Measurements from ENCODE around the gene SULT1C2.
A peak's percentile ranks its signal among the peaks of the same experiment; 100 is the strongest.

The SULT1C2 gene

DNA sequence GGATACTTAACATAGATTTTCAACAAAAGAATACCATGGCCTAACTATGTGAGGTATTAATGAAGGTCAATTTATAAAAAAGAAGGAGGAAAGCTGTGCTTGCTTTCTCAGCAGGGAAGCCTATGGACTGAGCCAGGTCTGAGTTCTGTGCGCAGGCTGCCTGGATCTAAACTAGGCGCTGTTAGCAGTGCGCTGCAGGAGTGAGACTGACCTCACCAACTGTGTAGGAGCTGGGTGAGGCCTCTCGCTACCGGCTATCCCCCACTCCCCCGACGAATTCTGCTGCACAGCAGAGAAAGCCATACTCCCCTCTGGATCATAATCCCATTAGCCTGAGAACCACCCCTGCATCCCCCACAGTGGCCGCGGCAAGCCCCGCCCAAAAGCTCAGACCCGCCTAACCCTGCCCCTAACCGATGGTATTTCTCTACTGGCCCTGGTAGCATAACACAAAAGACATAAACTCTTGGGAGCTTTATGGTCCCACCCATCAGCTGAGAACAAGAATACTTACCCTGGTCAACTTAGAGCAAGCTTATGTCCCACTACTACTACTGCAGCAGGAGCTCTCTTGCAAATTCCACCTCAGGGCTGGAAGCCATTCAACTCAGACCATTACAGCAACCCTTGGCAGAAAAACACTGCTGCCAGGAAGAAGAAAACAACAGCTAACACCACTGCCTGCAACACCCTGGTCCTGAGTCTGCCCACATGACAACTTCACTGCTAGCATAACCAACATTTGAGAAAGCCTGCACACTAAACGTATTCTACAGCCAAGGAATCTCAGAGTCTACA, 28.0 kb downstream of the SULT1C2 start:
- DNase-seq (ENCODE audit: low spot score in 2 of 2) (no peak), ATAC-seq (no peak)
- H3K9me3 Mint-ChIP-seq, result no peaks in the 10 kb centered on the region
- H3K27ac Mint-ChIP-seq, result no peak overlapping the region
- H3K4me3 Mint-ChIP-seq, result no peak overlapping the region
- H3K4me1 Mint-ChIP-seq, result no peaks in the 10 kb centered on the region
- no peaks in the 10 kb centered on the region for H3K36me3 Mint-ChIP-seq

DNA sequence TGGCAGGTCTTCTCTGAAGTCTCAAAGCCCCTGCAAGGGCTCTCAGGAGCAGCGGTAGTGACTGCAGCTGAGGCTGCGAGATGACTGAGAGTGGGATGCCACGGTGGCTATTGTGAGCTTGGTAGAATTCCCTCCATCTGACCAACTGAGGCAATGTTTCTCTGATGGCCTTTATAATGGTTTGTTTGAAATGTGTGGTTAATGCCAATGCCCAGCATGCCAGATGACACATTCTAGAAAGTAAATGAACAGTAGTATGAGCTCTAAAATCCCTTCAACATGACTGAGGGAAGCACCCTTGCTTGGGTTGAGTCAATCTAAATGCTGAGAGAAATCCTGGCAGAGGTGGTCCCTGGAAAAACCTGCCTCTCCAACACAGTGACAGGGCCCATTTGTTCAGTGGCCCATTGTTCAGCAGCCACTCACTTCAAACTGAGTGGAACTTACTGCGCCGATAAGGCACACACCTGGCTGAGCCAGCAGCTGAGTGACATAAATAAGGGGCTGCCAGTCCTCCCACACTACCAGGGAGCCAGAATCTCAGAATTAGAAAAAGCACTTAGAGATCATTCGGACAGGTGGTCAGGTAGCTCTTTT, 31.7 kb downstream of the SULT1C2 start:
- H3K9me3 Mint-ChIP-seq, result no peaks in the 10 kb centered on the region
- no peak overlapping the region for H3K27ac Mint-ChIP-seq
- H3K4me1 Mint-ChIP-seq, result no peaks in the 10 kb centered on the region
- no peak overlapping the region for H3K4me3 Mint-ChIP-seq
- DNase-seq (ENCODE audit: low spot score in 2 of 2), result no peak
- H3K36me3 Mint-ChIP-seq, result no peaks in the 10 kb centered on the region
- ATAC-seq, result no peak

DNA sequence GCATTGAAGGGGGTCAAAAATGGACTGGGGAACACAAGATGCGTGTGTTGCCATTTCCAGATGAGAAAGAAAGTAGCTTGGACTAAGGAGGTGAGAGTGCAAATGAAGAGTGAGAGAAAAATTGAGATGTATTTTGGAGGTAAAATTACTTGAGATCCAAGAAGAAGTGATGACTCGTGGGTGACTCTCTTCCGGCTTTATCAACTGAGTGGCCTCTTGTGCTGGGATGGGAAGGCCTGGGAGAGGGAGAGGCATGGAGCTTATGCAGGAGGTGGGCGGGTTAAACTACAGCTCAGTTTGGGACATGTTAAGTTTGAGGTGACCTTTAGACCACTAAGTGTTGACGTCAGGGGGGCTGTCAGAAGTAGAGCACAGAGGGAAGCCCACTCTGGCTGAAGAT, 34.9 kb downstream of the SULT1C2 start:
- Mint-ChIP-seq H3K36me3 (no peaks in the 10 kb centered on the region), H3K9me3 (no peaks in the 10 kb centered on the region), H3K4me1 (no peaks in the 10 kb centered on the region), H3K27ac (no peak overlapping the region), H3K4me3 (no peak overlapping the region)
- DNase-seq (ENCODE audit: low spot score in 2 of 2), result no peak
- ATAC-seq, result peak; percentile 17

DNA sequence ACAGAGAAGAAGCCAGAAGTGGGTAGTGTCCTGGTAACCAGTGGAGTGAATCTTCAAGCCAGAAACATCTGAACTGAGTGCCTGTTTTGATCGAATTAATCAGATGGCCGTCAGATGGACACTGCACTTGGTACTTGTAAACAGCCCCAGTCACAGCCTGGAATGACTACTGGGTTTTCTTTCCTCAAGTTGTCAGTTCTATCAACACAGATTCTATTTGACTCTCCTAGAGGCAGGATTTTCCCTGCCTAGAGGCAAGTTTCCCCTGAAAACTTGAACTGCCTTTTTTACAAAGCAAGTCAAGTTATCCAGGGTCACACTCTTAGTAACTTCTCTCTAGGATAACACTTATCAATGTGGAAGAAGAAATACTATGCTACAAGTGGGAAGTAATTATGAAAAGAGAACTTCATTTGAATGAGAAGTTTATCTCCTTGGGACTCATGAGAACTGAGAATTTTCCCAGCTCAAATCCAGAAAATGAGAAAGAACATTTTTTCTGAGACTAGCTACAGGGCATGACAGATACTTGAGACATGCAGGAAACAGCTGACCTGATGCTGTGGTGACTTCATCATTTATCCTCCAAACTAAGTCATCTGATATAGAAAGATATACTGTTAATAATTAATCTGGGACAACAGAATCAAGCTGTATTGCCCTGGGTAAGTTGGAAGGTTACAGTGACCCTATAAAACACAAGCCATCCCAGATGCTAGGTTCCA, 36.0 kb downstream of the SULT1C2 start:
- no peaks in the 10 kb centered on the region for H3K4me1 Mint-ChIP-seq
- ATAC-seq, result no peak
- no peaks in the 10 kb centered on the region for H3K36me3 Mint-ChIP-seq
- no peak overlapping the region for H3K4me3 Mint-ChIP-seq
- no peak overlapping the region for H3K27ac Mint-ChIP-seq
- H3K9me3 Mint-ChIP-seq, result no peaks in the 10 kb centered on the region
- no peak for DNase-seq (ENCODE audit: low spot score in 2 of 2)

DNA sequence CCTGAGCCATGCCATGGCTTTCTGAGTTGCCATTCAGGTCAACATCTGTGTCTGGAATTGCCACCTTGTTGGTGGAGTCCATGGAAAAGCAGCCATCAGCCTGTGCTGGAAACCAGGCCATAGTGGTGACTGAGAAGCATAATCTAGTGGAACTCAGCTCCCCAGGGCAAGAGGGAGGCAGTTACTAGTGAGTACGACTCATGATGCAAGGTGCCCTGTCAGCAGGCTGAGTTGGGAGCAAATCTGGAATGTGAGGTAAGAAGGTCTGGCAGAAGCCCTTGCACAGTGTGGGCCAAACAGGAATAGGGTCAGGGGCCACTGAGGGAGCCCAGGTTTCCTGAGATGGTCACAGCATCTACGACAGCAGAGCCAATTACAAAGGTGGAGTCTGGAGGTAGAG, 37.1 kb downstream of the SULT1C2 start:
- Mint-ChIP-seq H3K4me3 (no peak overlapping the region), H3K36me3 (no peaks in the 10 kb centered on the region), H3K9me3 (no peaks in the 10 kb centered on the region), H3K4me1 (no peaks in the 10 kb centered on the region), H3K27ac (no peak overlapping the region)
- peak; percentile 25 for ATAC-seq
- DNase-seq (ENCODE audit: low spot score in 2 of 2), result no peak

DNA sequence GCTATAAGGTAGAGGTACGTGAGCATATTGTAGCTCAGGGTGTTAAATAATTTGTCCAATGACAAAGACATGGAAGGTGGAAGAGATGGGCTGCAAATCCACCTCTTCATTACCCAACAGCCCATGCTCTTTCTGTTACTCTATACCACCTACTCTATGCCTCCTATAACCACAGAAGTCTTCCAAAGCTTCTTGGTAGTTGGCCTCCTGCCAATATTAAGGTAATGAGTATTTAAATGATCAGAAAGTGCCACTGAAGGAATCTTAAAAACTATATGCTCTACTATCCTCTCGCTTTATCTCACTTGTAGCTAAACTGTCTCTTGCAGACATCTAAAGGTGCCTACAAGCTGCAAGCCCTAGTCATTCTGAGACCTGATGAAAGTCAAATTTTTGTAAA, 41.1 kb downstream of the SULT1C2 start:
- Mint-ChIP-seq H3K4me3 (no peak overlapping the region), H3K4me1 (no peaks in the 10 kb centered on the region), H3K36me3 (no peaks in the 10 kb centered on the region), H3K27ac (no peak overlapping the region), H3K9me3 (no peaks in the 10 kb centered on the region)
- DNase-seq (ENCODE audit: low spot score in 2 of 2) (no peak), ATAC-seq (no peak)

DNA sequence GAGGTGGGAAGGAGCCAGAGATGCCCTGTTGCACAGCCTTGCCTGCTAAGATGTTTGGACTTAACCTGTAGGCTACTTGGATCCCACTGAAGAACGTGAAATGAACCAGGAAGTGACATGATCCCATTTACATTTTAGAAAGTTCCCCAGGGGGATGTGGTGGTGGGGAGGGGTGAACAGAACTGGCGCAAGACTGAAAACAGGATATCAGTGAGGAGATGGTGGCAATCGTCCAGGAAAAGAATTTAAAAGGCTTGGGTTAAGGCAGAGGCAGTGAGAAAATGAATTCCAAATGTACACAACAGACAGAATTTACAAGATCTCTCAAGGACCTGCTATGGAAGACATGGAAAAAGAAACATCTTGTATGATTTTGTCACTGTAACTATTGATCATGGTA, 42.3 kb downstream of the SULT1C2 start:
- no peaks in the 10 kb centered on the region for H3K36me3 Mint-ChIP-seq
- no peaks in the 10 kb centered on the region for H3K9me3 Mint-ChIP-seq
- no peak overlapping the region for H3K27ac Mint-ChIP-seq
- ATAC-seq, result no peak
- H3K4me3 Mint-ChIP-seq, result no peak overlapping the region
- no peak for DNase-seq (ENCODE audit: low spot score in 2 of 2)
- H3K4me1 Mint-ChIP-seq, result no peaks in the 10 kb centered on the region

DNA sequence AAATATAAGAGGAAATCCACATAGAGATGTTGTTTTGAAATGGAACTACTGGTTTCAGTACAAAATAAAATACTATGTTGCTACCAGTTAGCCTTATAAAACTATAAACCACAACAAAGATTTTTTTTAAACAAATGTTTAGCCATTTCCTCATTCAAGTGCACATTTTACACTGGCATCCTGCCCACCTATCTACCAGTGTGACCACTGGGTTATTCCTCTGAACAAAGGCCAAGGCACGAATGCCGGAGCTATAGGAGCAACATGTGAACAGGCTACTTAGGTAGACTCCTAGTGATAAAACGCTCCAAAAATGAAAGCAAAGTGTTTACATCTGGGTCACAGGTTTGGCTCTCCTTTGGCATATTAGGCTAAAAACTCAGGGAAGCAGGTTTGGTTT, 57.3 kb downstream of the SULT1C2 start:
- no peaks in the 10 kb centered on the region for H3K9me3 Mint-ChIP-seq
- H3K36me3 Mint-ChIP-seq, result no peaks in the 10 kb centered on the region
- no peak overlapping the region for H3K4me3 Mint-ChIP-seq
- no peaks in the 10 kb centered on the region for H3K4me1 Mint-ChIP-seq
- no peak overlapping the region for H3K27ac Mint-ChIP-seq
- ATAC-seq (no peak), DNase-seq (ENCODE audit: low spot score in 2 of 2) (no peak)

DNA sequence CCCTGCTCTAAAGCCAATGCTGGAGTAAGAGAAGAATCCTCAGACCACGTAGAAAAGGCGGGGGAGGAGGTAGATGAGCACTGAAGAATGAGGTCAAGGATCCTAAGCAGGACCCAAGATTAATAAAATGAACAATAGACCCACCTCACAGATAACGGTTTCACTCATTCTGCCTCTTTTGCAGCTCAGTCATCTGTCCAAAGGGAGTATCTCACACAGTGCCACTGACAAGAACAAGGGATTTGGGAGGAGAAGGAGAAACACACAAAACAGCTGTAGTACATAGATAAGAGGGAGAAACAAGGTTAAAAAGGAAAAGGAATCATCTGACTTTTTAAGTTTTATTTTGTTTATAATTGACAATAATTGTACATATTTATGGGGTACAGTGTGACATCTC, 58.1 kb downstream of the SULT1C2 start:
- Mint-ChIP-seq H3K36me3 (no peaks in the 10 kb centered on the region), H3K4me3 (no peak overlapping the region), H3K4me1 (no peaks in the 10 kb centered on the region), H3K9me3 (no peaks in the 10 kb centered on the region), H3K27ac (no peak overlapping the region)
- ATAC-seq, result no peak
- no peak for DNase-seq (ENCODE audit: low spot score in 2 of 2)

DNA sequence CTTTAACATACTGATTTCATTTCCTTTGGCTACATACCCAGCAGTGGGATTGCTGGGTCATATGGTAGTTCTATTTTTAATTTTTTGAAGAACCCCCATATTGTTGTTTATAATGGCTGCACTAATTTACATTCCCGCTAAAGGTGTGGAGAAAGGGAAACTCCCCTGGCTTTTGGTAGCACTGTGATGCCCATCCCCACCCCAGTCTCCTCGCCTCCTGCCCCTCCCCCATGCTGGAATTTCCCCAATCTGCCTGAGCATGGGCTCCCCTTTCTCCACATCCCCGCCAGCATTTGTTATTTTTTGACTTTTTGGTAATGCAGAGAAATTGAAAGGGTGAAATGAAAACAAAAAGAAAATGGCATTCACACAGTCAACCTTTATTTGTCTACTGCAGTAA, 59.1 kb downstream of the SULT1C2 start:
- ATAC-seq (no peak), DNase-seq (ENCODE audit: low spot score in 2 of 2) (no peak)
- Mint-ChIP-seq H3K27ac (no peak overlapping the region), H3K9me3 (no peaks in the 10 kb centered on the region), H3K36me3 (no peaks in the 10 kb centered on the region), H3K4me3 (no peak overlapping the region), H3K4me1 (no peaks in the 10 kb centered on the region)

DNA sequence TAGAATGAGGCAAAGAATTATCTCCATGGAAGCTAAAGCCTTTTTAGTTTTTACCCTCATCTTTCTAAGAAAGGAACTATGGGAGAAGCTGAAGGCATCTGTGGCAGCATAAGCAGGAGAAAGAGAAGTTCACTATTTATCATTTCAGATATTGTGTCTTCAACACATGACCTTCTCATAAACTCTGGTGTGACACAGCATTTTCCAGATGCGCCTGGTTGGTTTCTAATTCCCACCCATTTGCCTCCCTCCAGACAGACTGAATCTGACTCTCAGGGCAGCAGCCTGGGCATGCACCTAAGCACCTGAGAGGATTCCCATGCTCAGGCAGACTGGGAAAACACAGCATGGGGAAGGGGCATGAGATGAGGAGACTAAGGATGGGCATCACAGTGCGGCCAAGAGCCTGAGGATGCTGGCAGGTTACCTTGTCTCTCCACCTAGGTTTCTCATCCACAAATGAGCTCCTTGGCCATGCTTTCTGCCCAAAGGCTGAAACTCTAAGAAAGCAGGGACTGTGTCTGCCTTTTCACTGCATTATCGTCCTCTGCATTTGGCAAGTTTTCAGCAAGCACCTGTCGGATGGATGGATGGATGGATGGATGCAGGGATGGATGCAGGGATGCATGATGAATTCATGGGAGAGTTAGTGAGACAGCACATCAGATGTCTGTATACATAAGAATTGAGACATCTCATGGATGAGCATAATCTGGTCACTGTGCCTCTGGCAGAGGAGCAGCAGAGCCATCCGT, 60.3 kb downstream of the SULT1C2 start:
- H3K9me3 Mint-ChIP-seq, result no peaks in the 10 kb centered on the region
- no peaks in the 10 kb centered on the region for H3K4me1 Mint-ChIP-seq
- H3K4me3 Mint-ChIP-seq, result no peak overlapping the region
- ATAC-seq (no peak), DNase-seq (ENCODE audit: low spot score in 2 of 2) (no peak)
- no peak overlapping the region for H3K27ac Mint-ChIP-seq
- H3K36me3 Mint-ChIP-seq, result no peaks in the 10 kb centered on the region

DNA sequence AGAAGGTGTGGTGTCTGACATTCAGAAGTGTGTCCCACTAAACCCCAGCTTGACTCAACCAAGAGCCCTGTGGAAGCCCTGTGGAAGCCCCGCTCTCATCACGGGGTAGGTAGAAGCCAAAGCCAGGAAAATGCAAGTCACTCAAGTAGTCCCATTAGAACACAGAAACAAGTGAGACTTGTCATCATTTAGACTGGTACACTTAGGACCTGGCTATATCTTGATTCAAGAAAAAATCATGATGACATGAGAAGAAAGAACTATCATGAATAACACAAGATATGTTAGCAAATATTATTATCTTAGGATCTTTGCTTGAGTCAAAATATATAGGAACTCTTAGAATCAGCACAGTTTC, 60.9 kb downstream of the SULT1C2 start:
- ATAC-seq, result no peak
- no peak overlapping the region for H3K4me3 Mint-ChIP-seq
- H3K4me1 Mint-ChIP-seq, result no peaks in the 10 kb centered on the region
- no peaks in the 10 kb centered on the region for H3K36me3 Mint-ChIP-seq
- H3K9me3 Mint-ChIP-seq, result no peaks in the 10 kb centered on the region
- no peak for DNase-seq (ENCODE audit: low spot score in 2 of 2)
- H3K27ac Mint-ChIP-seq, result no peak overlapping the region

DNA sequence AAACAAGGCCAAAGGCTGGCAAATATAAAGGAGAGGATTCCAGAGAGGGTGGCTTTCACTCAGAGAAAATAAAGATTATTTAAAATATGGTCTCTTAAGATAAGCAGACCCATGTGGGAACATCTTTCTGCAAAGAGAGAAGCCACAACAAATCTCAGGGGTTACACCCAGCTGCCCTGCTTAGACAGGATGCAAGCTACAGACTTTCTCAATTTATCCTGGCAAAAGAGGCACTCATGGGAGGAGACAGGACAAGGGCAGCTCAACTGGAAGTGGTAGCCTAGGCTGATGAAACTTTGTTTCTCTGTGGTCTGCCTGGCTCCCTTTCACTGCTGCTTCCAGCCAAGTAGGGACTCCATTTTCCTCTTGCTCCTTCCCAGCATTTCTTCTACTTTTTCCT, 63.2 kb downstream of the SULT1C2 start:
- no peaks in the 10 kb centered on the region for H3K9me3 Mint-ChIP-seq
- no peak overlapping the region for H3K4me3 Mint-ChIP-seq
- ATAC-seq (no peak), DNase-seq (ENCODE audit: low spot score in 2 of 2) (no peak)
- H3K27ac Mint-ChIP-seq, result no peak overlapping the region
- no peaks in the 10 kb centered on the region for H3K36me3 Mint-ChIP-seq
- H3K4me1 Mint-ChIP-seq, result no peaks in the 10 kb centered on the region

DNA sequence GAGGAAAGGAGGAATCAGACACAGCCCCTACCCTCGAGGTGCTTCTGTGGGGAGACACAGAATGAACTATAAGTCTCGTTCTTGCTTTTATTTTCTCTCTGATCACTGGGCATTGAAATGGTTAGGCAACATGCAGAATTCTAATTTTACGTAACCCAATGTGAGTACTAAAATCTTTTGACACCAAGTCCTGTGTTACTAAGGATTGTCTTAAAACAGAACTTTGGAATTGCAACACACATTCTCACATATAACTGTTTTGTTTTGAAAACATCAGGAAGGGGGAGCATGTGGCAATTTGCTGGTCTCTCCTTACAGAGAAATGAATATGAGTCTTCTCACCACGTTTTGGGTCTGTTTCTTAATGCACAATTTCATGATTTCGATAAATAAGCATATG, 65.4 kb downstream of the SULT1C2 start:
- DNase-seq (ENCODE audit: low spot score in 2 of 2) (no peak), ATAC-seq (no peak)
- Mint-ChIP-seq H3K4me3 (no peak overlapping the region), H3K4me1 (no peaks in the 10 kb centered on the region), H3K27ac (no peak overlapping the region), H3K36me3 (no peaks in the 10 kb centered on the region), H3K9me3 (no peaks in the 10 kb centered on the region)

DNA sequence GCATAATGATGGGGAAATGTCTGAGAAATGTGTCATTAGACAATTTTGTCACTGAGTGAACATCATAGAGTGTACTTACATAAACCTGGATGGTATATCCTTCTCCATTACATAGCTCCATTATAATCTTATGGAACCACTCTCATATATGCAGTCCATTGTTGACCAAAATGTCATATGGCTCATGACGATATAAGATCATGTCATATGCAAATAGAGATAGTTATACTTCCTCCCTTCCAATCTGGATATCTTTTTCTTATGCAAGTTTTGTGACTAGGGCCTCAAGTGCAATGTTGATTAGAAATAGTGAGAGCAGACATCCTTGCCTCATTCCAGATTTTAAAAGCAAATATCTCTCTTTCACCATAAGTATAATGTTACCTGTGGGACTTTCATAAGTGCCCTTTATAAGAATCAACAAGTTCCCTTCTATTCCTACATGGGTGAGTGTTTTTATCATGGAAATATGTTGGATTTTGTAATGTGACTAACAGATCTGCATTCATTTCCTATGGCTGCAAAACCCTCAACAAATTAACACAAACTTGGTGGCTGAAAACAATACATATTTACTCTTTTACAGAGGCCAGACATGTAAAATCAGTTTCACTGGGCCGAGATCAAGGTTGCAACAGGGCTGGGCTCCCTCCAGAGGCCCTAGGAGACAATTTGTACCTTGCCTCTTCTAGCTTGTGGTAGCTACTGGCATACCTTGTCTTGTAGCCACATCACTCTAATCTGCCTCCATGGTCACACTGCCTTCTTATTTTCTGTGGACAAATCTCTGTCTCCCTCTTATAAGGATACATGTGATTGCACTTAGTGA, 67.4 kb downstream of the SULT1C2 start:
- H3K9me3 Mint-ChIP-seq, result no peaks in the 10 kb centered on the region

More for the DNA sequence above, 67.4 kb downstream of the SULT1C2 start:
- H3K36me3 Mint-ChIP-seq, result no peaks in the 10 kb centered on the region
- no peak for ATAC-seq
- DNase-seq (ENCODE audit: low spot score in 2 of 2), result no peak
- H3K27ac Mint-ChIP-seq, result no peak overlapping the region
- H3K4me3 Mint-ChIP-seq, result no peak overlapping the region
- no peaks in the 10 kb centered on the region for H3K4me1 Mint-ChIP-seq

All from stimulated activated effector memory CD8-positive, alpha-beta T cell treated with anti-CD3 and anti-CD28 coated beads, Interleukin-12 subunit alpha, Interleukin-12 subunit beta, amount 100 ng/mL, for 72 hours (primary cell).